Stimulated activated CD8-positive, alpha-beta memory T cell treated with anti-CD3 and anti-CD28 coated beads, Interleukin-15, amount 100 ng/mL, for 4 hours (primary cell): ENCODE results near the gene ADA.
"Not testable (repeated sequence)": the region's sequence is repeated elsewhere in the genome, so short reads cannot be mapped to it uniquely, and the experiment has no call there.

ENCODE experiments used
- DNase-seq, 2 donors: peaks; one replicate each; pipeline ENCODE4 v3.0.0-alpha.2; 2020; ENCODE audit warnings: low read depth in 2 of 2

Gene ADA

GRCh38 chr20:44599715-44600114 is 51.8 kb downstream of the ADA start:
- DNase-seq: no peak

GRCh38 chr20:44598423-44599305 is 52.8 kb downstream of the ADA start:
- no peak for DNase-seq

- no peak for DNase-seq
Observed at GRCh38 chr20:44597930-44598329, 53.6 kb downstream of the ADA start.

- no peak for DNase-seq
Observed at GRCh38 chr20:44597516-44597915, 54.0 kb downstream of the ADA start.

- DNase-seq: no peak
Observed at GRCh38 chr20:44596876-44597275, 54.6 kb downstream of the ADA start.

- no peak for DNase-seq
Observed at GRCh38 chr20:44596010-44596409, 55.5 kb downstream of the ADA start.

- no peak for DNase-seq
Observed at GRCh38 chr20:44594730-44595129, 56.8 kb downstream of the ADA start.

- DNase-seq: no peak
Observed at GRCh38 chr20:44593751-44594150, 57.7 kb downstream of the ADA start.

GRCh38 chr20:44592366-44592765 is 59.1 kb downstream of the ADA start:
- no peak for DNase-seq

- DNase-seq: no peak
Observed at GRCh38 chr20:44590980-44591778, 60.3 kb downstream of the ADA start.

- DNase-seq: no peak
Observed at GRCh38 chr20:44589537-44589936, 62.0 kb downstream of the ADA start.

- not testable (repeated sequence) for DNase-seq
Observed at GRCh38 chr20:44588321-44588720, 63.2 kb downstream of the ADA start.

- DNase-seq: no peak
Observed at GRCh38 chr20:44587035-44587980, 64.2 kb downstream of the ADA start.

GRCh38 chr20:44586289-44586911 is 65.1 kb downstream of the ADA start:
- DNase-seq: no peak

- no peak for DNase-seq
Observed at GRCh38 chr20:44585057-44585963, 66.2 kb downstream of the ADA start.

GRCh38 chr20:44584162-44584561 is 67.3 kb downstream of the ADA start:
- DNase-seq: no peak

GRCh38 chr20:44583157-44583556 is 68.3 kb downstream of the ADA start:
- DNase-seq: no peak

GRCh38 chr20:44582311-44583025 is 69.0 kb downstream of the ADA start, which contains the start of gene PKIG:
Gene PKIG (plus strand): TSS chr20:44582579. CDS start chr20:44614557, 31,978 bp downstream.
- DNase-seq: no peak

GRCh38 chr20:44581515-44581914 is 70.0 kb downstream of the ADA start:
- DNase-seq: no peak
